LNCaP clone FGC (cell line): ENCODE results near the gene CCNQ.

Experiments used
- DNase-seq: peaks from one replicate; pipeline ENCODE4 v3.0.0-alpha.2; 2011; ENCODE audit warnings: low read depth
- H3K4me3 ChIP-seq: 2 replicates; pipeline ENCODE4 v1.5.1; 2011; ENCODE audit warnings: mild to moderate bottlenecking, low read depth, low read length, control low read depth
- TF ChIP-seq, protein P1 (sequence below): IDR thresholded peaks from 2 replicates; pipeline ENCODE4 v1.5.1; 2012; ENCODE audit warnings: mild to moderate bottlenecking; ENCODE audit not compliant: control insufficient read depth, insufficient read depth; ENCODE audit errors: extremely low read depth

The CCNQ gene

DNA sequence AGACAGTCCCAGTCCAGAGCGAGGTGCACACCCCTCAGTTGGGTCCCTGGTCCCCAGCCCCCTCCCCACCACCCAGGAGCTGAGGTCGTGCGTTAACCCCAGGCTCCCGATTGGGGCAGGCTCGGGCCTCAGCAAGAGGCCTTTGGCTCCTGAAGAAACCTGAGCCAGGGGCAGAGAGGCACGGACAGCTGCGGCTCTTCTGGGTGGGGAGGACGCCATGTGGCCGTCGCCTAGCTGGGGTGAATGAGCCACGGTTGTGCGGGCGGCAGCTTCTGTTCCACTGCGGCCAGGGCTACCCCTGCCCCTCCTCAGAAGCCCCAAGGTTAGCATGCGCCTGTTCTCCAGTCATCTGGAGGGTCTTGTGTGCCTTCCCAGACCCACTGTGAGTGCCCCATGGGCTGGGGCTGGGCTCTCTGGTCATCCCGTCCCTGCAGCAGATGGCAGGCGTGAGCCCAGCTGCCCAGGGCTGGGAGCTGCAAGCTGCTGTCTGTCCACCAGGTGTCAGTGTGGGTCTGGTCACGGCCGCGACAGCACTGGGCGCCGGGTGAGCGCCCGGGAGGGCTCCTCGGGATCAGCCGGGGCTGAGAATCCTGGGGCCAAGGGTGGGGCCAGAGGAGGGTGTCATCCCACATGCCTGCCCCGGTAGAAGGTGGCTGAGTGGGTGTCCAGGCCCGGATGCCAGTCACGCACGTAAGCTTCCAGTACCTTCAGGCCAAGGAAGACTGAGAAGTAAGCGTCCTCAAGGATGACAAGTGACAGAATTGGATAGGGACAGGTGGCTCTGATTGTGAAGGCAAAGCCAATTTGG is 59.6 kb downstream of the CCNQ start:
- DNase-seq, result no peak
- H3K4me3 ChIP-seq, result no peak overlapping the region
- TF ChIP-seq, protein P1, sequence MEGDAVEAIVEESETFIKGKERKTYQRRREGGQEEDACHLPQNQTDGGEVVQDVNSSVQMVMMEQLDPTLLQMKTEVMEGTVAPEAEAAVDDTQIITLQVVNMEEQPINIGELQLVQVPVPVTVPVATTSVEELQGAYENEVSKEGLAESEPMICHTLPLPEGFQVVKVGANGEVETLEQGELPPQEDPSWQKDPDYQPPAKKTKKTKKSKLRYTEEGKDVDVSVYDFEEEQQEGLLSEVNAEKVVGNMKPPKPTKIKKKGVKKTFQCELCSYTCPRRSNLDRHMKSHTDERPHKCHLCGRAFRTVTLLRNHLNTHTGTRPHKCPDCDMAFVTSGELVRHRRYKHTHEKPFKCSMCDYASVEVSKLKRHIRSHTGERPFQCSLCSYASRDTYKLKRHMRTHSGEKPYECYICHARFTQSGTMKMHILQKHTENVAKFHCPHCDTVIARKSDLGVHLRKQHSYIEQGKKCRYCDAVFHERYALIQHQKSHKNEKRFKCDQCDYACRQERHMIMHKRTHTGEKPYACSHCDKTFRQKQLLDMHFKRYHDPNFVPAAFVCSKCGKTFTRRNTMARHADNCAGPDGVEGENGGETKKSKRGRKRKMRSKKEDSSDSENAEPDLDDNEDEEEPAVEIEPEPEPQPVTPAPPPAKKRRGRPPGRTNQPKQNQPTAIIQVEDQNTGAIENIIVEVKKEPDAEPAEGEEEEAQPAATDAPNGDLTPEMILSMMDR, result peak; percentile 94

DNA sequence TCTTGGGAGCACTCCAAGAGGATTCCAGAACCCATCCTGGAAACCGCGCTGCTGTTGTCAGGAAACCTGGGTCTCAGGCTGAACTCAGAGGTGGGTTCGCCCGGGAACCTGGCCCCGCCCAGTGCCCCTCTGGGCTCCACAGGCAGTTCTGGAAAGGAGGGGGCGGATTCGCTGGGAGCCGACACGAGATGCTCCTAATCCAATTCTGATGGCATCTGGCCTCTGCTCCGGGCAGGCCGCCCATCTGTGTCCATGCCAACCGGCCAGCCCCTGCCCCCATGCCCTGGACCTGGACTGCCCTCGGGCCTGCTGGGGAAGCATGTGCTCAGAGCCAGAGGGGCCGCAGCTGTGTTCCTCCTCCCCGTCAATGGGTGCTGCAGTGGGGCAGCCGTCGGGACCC is 60.5 kb downstream of the CCNQ start:
- TF ChIP-seq, protein P1, result no peak
- no peak for DNase-seq

More for the DNA sequence above, 60.5 kb downstream of the CCNQ start:
- H3K4me3 ChIP-seq, result no peak overlapping the region
